HG03135 (cell line): Measurements from ENCODE around the gene GGNBP2.
"Not testable (repeated sequence)": the region's sequence is repeated elsewhere in the genome, so short reads cannot be mapped to it uniquely, and the experiment has no call there.

Source experiments
- ATAC-seq: cut with Tn5 transposase; IDR thresholded peaks from one replicate; pipeline ENCODE4 v1.9.1; 2021; ENCODE audit warnings: mild to moderate bottlenecking, moderate library complexity; ENCODE audit not compliant: unreplicated experiment

Gene GGNBP2

GRCh38 chr17:36600465-36600864 is 55.7 kb downstream of the GGNBP2 start:
- no peak for ATAC-seq

- no peak for ATAC-seq
Observed at GRCh38 chr17:36600936-36601302, 56.2 kb downstream of the GGNBP2 start.

GRCh38 chr17:36601303-36602029 is 56.7 kb downstream of the GGNBP2 start, which contains the start of gene MRM1:
Gene MRM1 (plus strand): TSS chr17:36601583. CDS start chr17:36601811, 228 bp downstream.
- peak; percentile 75 for ATAC-seq

GRCh38 chr17:36602030-36602748 is 57.5 kb downstream of the GGNBP2 start:
- peak; percentile 20 for ATAC-seq

- ATAC-seq = no peak
Observed at GRCh38 chr17:36602924-36603384, 58.2 kb downstream of the GGNBP2 start.

- ATAC-seq = not testable (repeated sequence)
Observed at GRCh38 chr17:36605028-36605427, 60.3 kb downstream of the GGNBP2 start.

GRCh38 chr17:36608280-36608679 is 63.6 kb downstream of the GGNBP2 start:
- ATAC-seq = no peak

- ATAC-seq = no peak
Observed at GRCh38 chr17:36608794-36609497, 64.2 kb downstream of the GGNBP2 start.

- no peak for ATAC-seq
Observed at GRCh38 chr17:36609498-36609862, 64.8 kb downstream of the GGNBP2 start.

GRCh38 chr17:36610474-36610873 is 65.8 kb downstream of the GGNBP2 start:
- no peak for ATAC-seq

- ATAC-seq = no peak
Observed at GRCh38 chr17:36611345-36612072, 66.8 kb downstream of the GGNBP2 start.

GRCh38 chr17:36612323-36612722 is 67.6 kb downstream of the GGNBP2 start:
- no peak for ATAC-seq

- ATAC-seq = no peak
Observed at GRCh38 chr17:36613155-36613554, 68.4 kb downstream of the GGNBP2 start.

GRCh38 chr17:36614081-36614480 is 69.4 kb downstream of the GGNBP2 start:
- no peak for ATAC-seq

GRCh38 chr17:36614933-36615332 is 70.2 kb downstream of the GGNBP2 start:
- no peak for ATAC-seq

- no peak for ATAC-seq
Observed at GRCh38 chr17:36616061-36617029, 71.6 kb downstream of the GGNBP2 start.

- no peak for ATAC-seq
Observed at GRCh38 chr17:36617773-36618172, 73.1 kb downstream of the GGNBP2 start.

GRCh38 chr17:36623281-36623680 is 78.6 kb downstream of the GGNBP2 start:
- no peak for ATAC-seq

- ATAC-seq = no peak
Observed at GRCh38 chr17:36625188-36625587, 80.5 kb downstream of the GGNBP2 start.

- no peak for ATAC-seq
Observed at GRCh38 chr17:36627101-36627500, 82.4 kb downstream of the GGNBP2 start.
